ENCODE results near the gene S100A3. TPM values are rescaled to one million over a fixed set of nuclear protein-coding genes. Genes with fewer than 3 reads are reported as not detected.
"Not testable (repeated sequence)": the region's sequence is repeated elsewhere in the genome, so short reads cannot be mapped to it uniquely, and the experiment has no call there.

S100A3 gene
- total and polyA plus RNA-seq, 9 donors = 0.48 to 2.5 (median 1.6) TPM; not detected in 4

GRCh38 chr1:153520818-153521476 lies 28.1 kb downstream of the S100A3 start:
- DNase-seq = no peak
- Histone ChIP-seq H3K9me3 (no peaks in the 10 kb centered on the region), H3K4me1 (ENCODE audit: insufficient read depth) (peaks cover 8% of the 10 kb centered on the region), H3K4me3 (no peak overlapping the region), H3K27ac (no peak overlapping the region), H3K27me3 (no peaks in the 10 kb centered on the region), H3K36me3 (no peaks in the 10 kb centered on the region)
- WGBS, 3 donors = 86 to 94% (median 89%) methylated on average over 4 of the region's 4 CpGs
- intact Hi-C loops (cut with DNase I) = no loop called here
- TF ChIP-seq EP300 (IDR thresholded peaks at IDR 0.05) (no peak), POLR2A (IDR thresholded peaks at IDR 0.05) (no peak), CTCF (IDR thresholded peaks at IDR 0.05) (no peak)

- not testable (repeated sequence) for DNase-seq
- WGBS, 3 donors = 92 to 96% (median 92%) methylated on average over 5 of the region's 5 CpGs
Observed at GRCh38 chr1:153520137-153520691, 28.8 kb downstream of the S100A3 start.

GRCh38 chr1:153519242-153519641 lies 29.8 kb downstream of the S100A3 start:
- no peak for TF ChIP-seq EP300 (IDR thresholded peaks at IDR 0.05)
- no peak for TF ChIP-seq POLR2A (IDR thresholded peaks at IDR 0.05)
- no peak for TF ChIP-seq CTCF (IDR thresholded peaks at IDR 0.05)
- intact Hi-C loops (cut with DNase I) = loop anchor here in 3 of 4 donors (10.0 kb wide), 5 partner anchors 116 to 466 kb away; partner anchors contain the start of genes SLC27A3 (in 2 of the 3), CHTOP (in 1 of the 3) and RAB13 (in 1 of the 3)

More at GRCh38 chr1:153520137-153520691, 28.8 kb downstream of the S100A3 start:
- H3K27ac ChIP-seq; H3K4me1 ChIP-seq (ENCODE audit: insufficient read depth); H3K9me3 ChIP-seq; H3K4me3 ChIP-seq; H3K36me3 ChIP-seq; intact Hi-C loops (cut with DNase I); H3K27me3 ChIP-seq: not testable (repeated sequence)

GRCh38 chr1:153515504-153516394 lies 33.3 kb downstream of the S100A3 start:
- 76 to 78% (median 78%) methylated on average over 8 of the region's 8 CpGs for WGBS, 3 donors
- TF ChIP-seq POLR2A (IDR thresholded peaks at IDR 0.05) = no peak
- no peak for TF ChIP-seq EP300 (IDR thresholded peaks at IDR 0.05)
- H3K4me1 ChIP-seq (ENCODE audit: insufficient read depth) = peaks cover 5% of the 10 kb centered on the region
- no peak overlapping the region for H3K27ac ChIP-seq
- DNase-seq = no peak
- H3K27me3 ChIP-seq = no peaks in the 10 kb centered on the region
- intact Hi-C loops (cut with DNase I) = loop anchor here in 3 of 4 donors (10.0 kb wide), 5 partner anchors 119 to 469 kb away; partner anchors contain the start of genes SLC27A3 (in 2 of the 3), CHTOP (in 1 of the 3) and RAB13 (in 1 of the 3)
- H3K36me3 ChIP-seq = no peaks in the 10 kb centered on the region
- no peaks in the 10 kb centered on the region for H3K9me3 ChIP-seq
- H3K4me3 ChIP-seq = no peak overlapping the region

More at GRCh38 chr1:153519242-153519641, 29.8 kb downstream of the S100A3 start:
- DNase-seq = no peak
- Histone ChIP-seq H3K36me3 (no peaks in the 10 kb centered on the region), H3K4me1 (ENCODE audit: insufficient read depth) (no peaks in the 10 kb centered on the region), H3K27ac (no peak overlapping the region), H3K4me3 (no peak overlapping the region), H3K27me3 (no peaks in the 10 kb centered on the region), H3K9me3 (no peaks in the 10 kb centered on the region)
- WGBS, 3 donors = 89 to 93% (median 90%) methylated on average over 3 of the region's 3 CpGs

- Histone ChIP-seq H3K9me3 (no peaks in the 10 kb centered on the region), H3K4me3 (no peak overlapping the region), H3K27ac (no peak overlapping the region), H3K36me3 (no peaks in the 10 kb centered on the region), H3K27me3 (no peaks in the 10 kb centered on the region), H3K4me1 (ENCODE audit: insufficient read depth) (peaks cover 5% of the 10 kb centered on the region)
- WGBS, 3 donors = 95 to 96% (median 95%) methylated on average over 7 of the region's 7 CpGs
- intact Hi-C loops (cut with DNase I) = loop anchor here in 3 of 4 donors (5.0 to 10.0 kb wide), 6 partner anchors 49 to 471 kb away; partner anchors contain the start of genes SLC27A3 (in 2 of the 3), CHTOP (in 1 of the 3) and RAB13 (in 1 of the 3)
- no peak for DNase-seq
- no peak for TF ChIP-seq CTCF (IDR thresholded peaks at IDR 0.05)
- no peak for TF ChIP-seq POLR2A (IDR thresholded peaks at IDR 0.05)
- TF ChIP-seq EP300 (IDR thresholded peaks at IDR 0.05) = no peak
Observed at GRCh38 chr1:153513666-153514065, 35.4 kb downstream of the S100A3 start.
